K562 (cell line): Measurements from ENCODE around the gene PHF14. TPM values are rescaled to one million over a fixed set of nuclear protein-coding genes. Genes with fewer than 3 reads are reported as not detected.

Experiments used
- ARID2 ChIP-seq: fragments of 450-650 bp; IDR thresholded peaks from 2 replicates; pipeline ENCODE4 v1.6.1; 2017; ENCODE audit warnings: antibody characterized with exemption, mild to moderate bottlenecking
- ARNT ChIP-seq, 2 experiments: fragments of 450-650 bp; IDR thresholded peaks; 2 replicates each; pipeline ENCODE4 v1.6.1; 2016; ENCODE audit warnings: mild to moderate bottlenecking in 1 of 2
- BRD9 ChIP-seq: fragments of 450-650 bp; IDR thresholded peaks from 2 replicates; pipeline ENCODE4 v1.6.1; 2018; ENCODE audit warnings: low read depth; ENCODE audit not compliant: partially characterized antibody
- HDGF ChIP-seq: fragments of 450-650 bp; IDR thresholded peaks from 2 replicates; pipeline ENCODE4 v1.6.1; 2016
- HMBOX1 ChIP-seq: sonication (generic); IDR thresholded peaks from 2 replicates; pipeline ENCODE4 v1.6.1; 2016
- KDM5B ChIP-seq: fragments of 200-600 bp; sonication (generic); IDR thresholded peaks from 2 replicates; pipeline ENCODE4 v1.6.1; 2012; ENCODE audit warnings: low read depth, mild to moderate bottlenecking, moderate library complexity, low read length, control low read depth, inconsistent platforms; ENCODE audit not compliant: insufficient replicate concordance
- MNT ChIP-seq, 2 experiments: fragments of 450-650 bp; conservative IDR thresholded peaks; 2 replicates each; pipeline ENCODE4 v1.6.1; 2017; ENCODE audit warnings: mild to moderate bottlenecking in 2 of 2, moderate library complexity in 2 of 2
- RAD21 ChIP-seq, 2 experiments: fragments of 250-450 bp in 1 of 2; fragments of 450-650 bp in 1 of 2; sonication (Bioruptor Pico) in 1 of 2; formaldehyde crosslinking in 1 of 2; IDR thresholded peaks in 1 of 2; conservative IDR thresholded peaks in 1 of 2; 2 replicates each; pipeline versions ENCODE4 v1.4.0 to v1.8.0; 2020 to 2022; ENCODE audit warnings: mild to moderate bottlenecking in 2 of 2, moderate library complexity in 1 of 2
- SP1 ChIP-seq: sonication (generic); formaldehyde crosslinking; IDR thresholded peaks from 2 replicates; pipeline ENCODE4 v1.8.1; 2022; ENCODE audit warnings: mild to moderate bottlenecking, missing genetic modification reagents
- ZNF197 ChIP-seq: fragments of 200-800 bp; sonication (Bioruptor generic); IDR thresholded peaks from 2 replicates; pipeline ENCODE4 v1.6.1; 2016; ENCODE audit warnings: low read depth, missing genetic modification characterization, missing compliant biosample characterization
- ZNF232 ChIP-seq: sonication (generic); formaldehyde crosslinking; IDR thresholded peaks from 2 replicates; pipeline ENCODE4 v1.8.0; 2022; ENCODE audit warnings: mild to moderate bottlenecking, missing genetic modification reagents
- ZNF24 ChIP-seq: fragments of 450-650 bp; IDR thresholded peaks from 2 replicates; pipeline ENCODE4 v1.6.1; 2016
- ZSCAN29 ChIP-seq: fragments of 450-650 bp; IDR thresholded peaks from 2 replicates; pipeline ENCODE4 v1.6.1; 2017
- polyA plus RNA-seq, 8 experiments: library from polyadenylated mRNA; depleted of rRNA in 4 of 8; stranded (reverse) in 5 of 8; unstranded in 3 of 8; fragments of >200 nt; fragmentation: Nextera tagmentation in 2 of 8; fragmentation: Illumina TruSeq in 1 of 8; extraction: Ambion mirVana in 2 of 8; extraction: Trizol in 1 of 8; gene quantifications; 2 replicates each; pipeline versions ENCODE4 v1.2.1 to v1.2.3, GENCODE V29; 2011 to 2014; ENCODE audit warnings: inconsistent platforms in 1 of 8, missing spikeins in 1 of 8
- total RNA-seq, 7 experiments: library from RNA; depleted of rRNA in 6 of 7; stranded (reverse); fragments of >200 nt in 6 of 7; fragmentation: Illumina TruSeq in 2 of 7; extraction: Trizol in 2 of 7; gene quantifications; 2 replicates each; pipeline versions ENCODE4 v1.2.1 to v1.2.3, GENCODE V29; 2011 to 2021; ENCODE audit warnings: low replicate concordance in 1 of 7
- TF ChIP-seq, protein P1 (sequence below): sonication (generic); formaldehyde crosslinking; IDR thresholded peaks from 2 replicates; pipeline ENCODE4 v1.8.0; 2023; ENCODE audit warnings: missing genetic modification reagents, mild to moderate bottlenecking, borderline replicate concordance

The PHF14 gene
- total and polyA plus RNA-seq, 9 of the 15 experiments (the other 6 are each of a cell fraction or from before 2014, with no cell fraction given), result 27.5 to 67.6 (median 41.4) TPM

- TF ChIP-seq ZNF232 (0 out of 2 replicates have a peak, but pooled peaks have one; percentile 4), RAD21 (CRISPR knock-in tag; conservative IDR thresholded peaks at IDR 0.05 in 1 of 2, IDR thresholded peaks at IDR 0.05 in 1 of 2) (0 out of 4 replicates have a peak, but pooled peaks of 1 of the 2 experiments have one; percentile 1), ZNF24 (0 out of 2 replicates have a peak, but pooled peaks have one; percentile 60), KDM5B (no peak), ZNF197 (CRISPR knock-in tag) (no peak), ARID2 (peak; percentile 25; the same call in 1 of the 2 replicates), ARNT (IDR thresholded peaks at IDR 0.05) (0 out of 4 replicates have a peak, but pooled peaks of 1 of the 2 experiments have one; percentile 13), SP1 (peak; percentile 50; the same call in 1 of the 2 replicates), ZSCAN29 (peak; percentile 95), BRD9 (peak; percentile 56), HMBOX1 (0 out of 2 replicates have a peak, but pooled peaks have one; percentile 39), MNT (conservative IDR thresholded peaks at IDR 0.05) (no peak; a peak in 1 of 4 replicates), HDGF (peak; percentile 53; the same call in 1 of the 2 replicates)
- TF ChIP-seq, protein P1, sequence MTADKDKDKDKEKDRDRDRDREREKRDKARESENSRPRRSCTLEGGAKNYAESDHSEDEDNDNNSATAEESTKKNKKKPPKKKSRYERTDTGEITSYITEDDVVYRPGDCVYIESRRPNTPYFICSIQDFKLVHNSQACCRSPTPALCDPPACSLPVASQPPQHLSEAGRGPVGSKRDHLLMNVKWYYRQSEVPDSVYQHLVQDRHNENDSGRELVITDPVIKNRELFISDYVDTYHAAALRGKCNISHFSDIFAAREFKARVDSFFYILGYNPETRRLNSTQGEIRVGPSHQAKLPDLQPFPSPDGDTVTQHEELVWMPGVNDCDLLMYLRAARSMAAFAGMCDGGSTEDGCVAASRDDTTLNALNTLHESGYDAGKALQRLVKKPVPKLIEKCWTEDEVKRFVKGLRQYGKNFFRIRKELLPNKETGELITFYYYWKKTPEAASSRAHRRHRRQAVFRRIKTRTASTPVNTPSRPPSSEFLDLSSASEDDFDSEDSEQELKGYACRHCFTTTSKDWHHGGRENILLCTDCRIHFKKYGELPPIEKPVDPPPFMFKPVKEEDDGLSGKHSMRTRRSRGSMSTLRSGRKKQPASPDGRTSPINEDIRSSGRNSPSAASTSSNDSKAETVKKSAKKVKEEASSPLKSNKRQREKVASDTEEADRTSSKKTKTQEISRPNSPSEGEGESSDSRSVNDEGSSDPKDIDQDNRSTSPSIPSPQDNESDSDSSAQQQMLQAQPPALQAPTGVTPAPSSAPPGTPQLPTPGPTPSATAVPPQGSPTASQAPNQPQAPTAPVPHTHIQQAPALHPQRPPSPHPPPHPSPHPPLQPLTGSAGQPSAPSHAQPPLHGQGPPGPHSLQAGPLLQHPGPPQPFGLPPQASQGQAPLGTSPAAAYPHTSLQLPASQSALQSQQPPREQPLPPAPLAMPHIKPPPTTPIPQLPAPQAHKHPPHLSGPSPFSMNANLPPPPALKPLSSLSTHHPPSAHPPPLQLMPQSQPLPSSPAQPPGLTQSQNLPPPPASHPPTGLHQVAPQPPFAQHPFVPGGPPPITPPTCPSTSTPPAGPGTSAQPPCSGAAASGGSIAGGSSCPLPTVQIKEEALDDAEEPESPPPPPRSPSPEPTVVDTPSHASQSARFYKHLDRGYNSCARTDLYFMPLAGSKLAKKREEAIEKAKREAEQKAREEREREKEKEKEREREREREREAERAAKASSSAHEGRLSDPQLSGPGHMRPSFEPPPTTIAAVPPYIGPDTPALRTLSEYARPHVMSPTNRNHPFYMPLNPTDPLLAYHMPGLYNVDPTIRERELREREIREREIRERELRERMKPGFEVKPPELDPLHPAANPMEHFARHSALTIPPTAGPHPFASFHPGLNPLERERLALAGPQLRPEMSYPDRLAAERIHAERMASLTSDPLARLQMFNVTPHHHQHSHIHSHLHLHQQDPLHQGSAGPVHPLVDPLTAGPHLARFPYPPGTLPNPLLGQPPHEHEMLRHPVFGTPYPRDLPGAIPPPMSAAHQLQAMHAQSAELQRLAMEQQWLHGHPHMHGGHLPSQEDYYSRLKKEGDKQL (CRISPR knock-in tag), result no peak
Observed at GRCh38 chr7:10939237-10939910, 34.3 kb upstream of the PHF14 start (continued).
